Mesodermal cell (in vitro differentiated cells): ENCODE data around the gene NHS.

ENCODE experiments used
- H3K27ac ChIP-seq: 2 replicates; pipeline ENCODE4 v1.7.0; 2013; ENCODE audit warnings: mild to moderate bottlenecking, low read depth, low read length, moderate library complexity; ENCODE audit not compliant: severe bottlenecking
- H3K36me3 ChIP-seq: 2 replicates; pipeline ENCODE4 v1.7.1; 2013; ENCODE audit warnings: mild to moderate bottlenecking, low read length, moderate library complexity; ENCODE audit not compliant: control insufficient read depth, insufficient read depth
- H3K4me1 ChIP-seq: one replicate; pipeline ENCODE4 v1.7.1; 2013; ENCODE audit warnings: mild to moderate bottlenecking, low read length; ENCODE audit not compliant: insufficient read depth, control insufficient read depth, poor library complexity, severe bottlenecking
- H3K4me3 ChIP-seq: 2 replicates; pipeline ENCODE4 v1.7.0; 2013; ENCODE audit warnings: low read length, control low read depth, mild to moderate bottlenecking; ENCODE audit not compliant: insufficient read depth, poor library complexity, severe bottlenecking; ENCODE audit errors: extremely low read depth
- H3K9me3 ChIP-seq: 2 replicates; pipeline ENCODE4 v1.7.1; 2013; ENCODE audit warnings: mild to moderate bottlenecking, low read length, moderate library complexity; ENCODE audit not compliant: control insufficient read depth
- WGBS, 2 experiments: methylation state at CpG; one replicate each; pipeline ENCODE4 v1.1.5; 2013; ENCODE audit warnings: missing lambda C conversion rate in 2 of 2; ENCODE audit not compliant: insufficient coverage in 2 of 2; 5-methylcytosine and 5-hydroxymethylcytosine counted together

NHS gene

GRCh38 chrX:17610788-17611187 lies 235.8 kb downstream of the NHS start:
- Histone ChIP-seq H3K9me3 (no peaks in the 10 kb centered on the region), H3K27ac (no peak overlapping the region), H3K36me3 (no peaks in the 10 kb centered on the region), H3K4me3 (no peak overlapping the region), H3K4me1 (peaks cover 3% of the 10 kb centered on the region)
- no CpG with 5 or more reads among the region's 5 CpGs for WGBS, 2 experiments

GRCh38 chrX:17613979-17614588 lies 239.1 kb downstream of the NHS start:
- Histone ChIP-seq H3K9me3 (no peaks in the 10 kb centered on the region), H3K36me3 (no peaks in the 10 kb centered on the region), H3K4me3 (no peak overlapping the region), H3K27ac (no peak overlapping the region), H3K4me1 (no peaks in the 10 kb centered on the region)
- whole genome bisulfite sequencing, 2 experiments, result 80% methylated on average over 1 of the region's 5 CpGs; no CpG with 5 or more reads in 1 of the 2 experiments

GRCh38 chrX:17616936-17617335 lies 241.9 kb downstream of the NHS start:
- 33% methylated on average over 1 of the region's 9 CpGs; no CpG with 5 or more reads in 1 of the 2 experiments for whole genome bisulfite sequencing, 2 experiments

GRCh38 chrX:17617806-17618205 lies 242.8 kb downstream of the NHS start:
- no peaks in the 10 kb centered on the region for H3K36me3 ChIP-seq
- H3K4me1 ChIP-seq, result peaks cover 6% of the 10 kb centered on the region
- WGBS, 2 experiments, result 100% methylated on average over 1 of the region's 3 CpGs; no CpG with 5 or more reads in 1 of the 2 experiments

More at GRCh38 chrX:17616936-17617335, 241.9 kb downstream of the NHS start:
- Histone ChIP-seq H3K4me1 (peaks cover 6% of the 10 kb centered on the region), H3K4me3 (no peak overlapping the region), H3K27ac (no peak overlapping the region), H3K36me3 (no peaks in the 10 kb centered on the region), H3K9me3 (no peaks in the 10 kb centered on the region)

GRCh38 chrX:17621566-17622270 lies 246.7 kb downstream of the NHS start:
- Histone ChIP-seq H3K36me3 (no peaks in the 10 kb centered on the region), H3K9me3 (no peaks in the 10 kb centered on the region), H3K4me1 (peaks cover 6% of the 10 kb centered on the region), H3K4me3 (no peak overlapping the region), H3K27ac (no peak overlapping the region)
- 100% methylated on average over 1 of the region's 4 CpGs; no CpG with 5 or more reads in 1 of the 2 experiments for WGBS, 2 experiments

More at GRCh38 chrX:17617806-17618205, 242.8 kb downstream of the NHS start:
- H3K9me3 ChIP-seq, result no peaks in the 10 kb centered on the region
- no peak overlapping the region for H3K4me3 ChIP-seq
- no peak overlapping the region for H3K27ac ChIP-seq

GRCh38 chrX:17622331-17622730 lies 247.3 kb downstream of the NHS start:
- Histone ChIP-seq H3K4me1 (peaks cover 6% of the 10 kb centered on the region), H3K27ac (no peak overlapping the region), H3K9me3 (no peaks in the 10 kb centered on the region), H3K36me3 (no peaks in the 10 kb centered on the region), H3K4me3 (no peak overlapping the region)
- 94% methylated on average over 2 of the region's 3 CpGs; no CpG with 5 or more reads in 1 of the 2 experiments for WGBS, 2 experiments

- Histone ChIP-seq H3K4me3 (no peak overlapping the region), H3K36me3 (no peaks in the 10 kb centered on the region), H3K4me1 (peaks cover 6% of the 10 kb centered on the region), H3K9me3 (no peaks in the 10 kb centered on the region), H3K27ac (no peak overlapping the region)
- WGBS, 2 experiments, result no CpG with 5 or more reads among the region's 3 CpGs
These were observed 248.8 kb downstream of the NHS start for GRCh38 chrX:17623750-17624149.

GRCh38 chrX:17627026-17627425 lies 252.0 kb downstream of the NHS start:
- Histone ChIP-seq H3K27ac (no peak overlapping the region), H3K9me3 (no peaks in the 10 kb centered on the region), H3K36me3 (no peaks in the 10 kb centered on the region), H3K4me3 (no peak overlapping the region), H3K4me1 (no peaks in the 10 kb centered on the region)
- WGBS, 2 experiments, result 100% methylated on average over 1 of the region's 1 CpG; no CpG with 5 or more reads in 1 of the 2 experiments

GRCh38 chrX:17628976-17629375 lies 254.0 kb downstream of the NHS start:
- no peak overlapping the region for H3K27ac ChIP-seq
- H3K4me1 ChIP-seq, result no peaks in the 10 kb centered on the region
- no peaks in the 10 kb centered on the region for H3K9me3 ChIP-seq
- no peak overlapping the region for H3K4me3 ChIP-seq
- no peaks in the 10 kb centered on the region for H3K36me3 ChIP-seq

GRCh38 chrX:17629519-17629918 lies 254.5 kb downstream of the NHS start:
- Histone ChIP-seq H3K4me3 (no peak overlapping the region), H3K4me1 (no peaks in the 10 kb centered on the region), H3K36me3 (no peaks in the 10 kb centered on the region), H3K9me3 (no peaks in the 10 kb centered on the region), H3K27ac (no peak overlapping the region)
- no CpG with 5 or more reads among the region's 1 CpG for WGBS, 2 experiments

GRCh38 chrX:17631647-17632046 lies 256.6 kb downstream of the NHS start:
- 100% methylated on average over 2 of the region's 3 CpGs; no CpG with 5 or more reads in 1 of the 2 experiments for WGBS, 2 experiments
- Histone ChIP-seq H3K4me1 (peaks cover 6% of the 10 kb centered on the region), H3K36me3 (no peaks in the 10 kb centered on the region), H3K27ac (no peak overlapping the region), H3K9me3 (no peaks in the 10 kb centered on the region), H3K4me3 (no peak overlapping the region)
